Neural cell (in vitro differentiated cells): ENCODE measurements around the gene ANKS1B. TPM values are rescaled to one million over a fixed set of nuclear protein-coding genes. Genes with fewer than 3 reads are reported as not detected.

Experiments
- H2AFZ ChIP-seq: fragments of 200-600, 300-800 bp; sonication (generic), shearing (Covaris generic); 2 replicates; pipeline ENCODE4 v1.6.0; 2014; ENCODE audit warnings: low read depth, mild to moderate bottlenecking, antibody characterized with exemption, low read length, moderate library complexity
- H3F3A ChIP-seq: fragments of 200-600 bp; shearing (Covaris generic); 2 replicates; pipeline ENCODE4 v1.6.1; 2016; ENCODE audit warnings: mild to moderate bottlenecking, moderate library complexity, mixed read lengths, antibody characterized with exemption, low read length; ENCODE audit not compliant: insufficient read depth, poor library complexity, severe bottlenecking
- H3K27ac ChIP-seq: fragments of 200-600, 300-800 bp; sonication (generic), shearing (Covaris generic); 2 replicates; pipeline ENCODE4 v1.5.1; 2014; ENCODE audit warnings: mild to moderate bottlenecking, low read length, moderate library complexity
- H3K27me3 ChIP-seq: fragments of 300-800, 200-600 bp; sonication (generic), shearing (Covaris generic); 2 replicates; pipeline ENCODE4 v1.6.0; 2014; ENCODE audit warnings: mild to moderate bottlenecking, low read depth, low read length, moderate library complexity; ENCODE audit not compliant: insufficient read depth
- H3K36me3 ChIP-seq: fragments of 300-800, 200-600 bp; sonication (generic), shearing (Covaris generic); 2 replicates; pipeline ENCODE4 v1.5.1; 2014; ENCODE audit warnings: mild to moderate bottlenecking, antibody characterized with exemption, low read length, moderate library complexity; ENCODE audit not compliant: insufficient read depth
- H3K4me2 ChIP-seq: fragments of 300-800, 200-600 bp; sonication (generic), shearing (Covaris generic); 2 replicates; pipeline ENCODE4 v1.6.0; 2014; ENCODE audit warnings: mild to moderate bottlenecking, low read length
- H3K4me3 ChIP-seq: fragments of 300-800, 200-600 bp; sonication (generic), shearing (Covaris generic); 2 replicates; pipeline ENCODE4 v1.5.1; 2014; ENCODE audit warnings: mild to moderate bottlenecking, low read length, moderate library complexity
- H3K79me2 ChIP-seq: fragments of 200-600 bp; shearing (Covaris generic); replicated peaks from 2 replicates; pipeline ENCODE4 v1.6.0; 2014; ENCODE audit warnings: mild to moderate bottlenecking, low read length, moderate library complexity; ENCODE audit not compliant: insufficient read depth
- H3K9ac ChIP-seq: fragments of 300-800, 200-600 bp; sonication (generic), shearing (Covaris generic); 2 replicates; pipeline ENCODE4 v1.6.1; 2016; ENCODE audit warnings: mild to moderate bottlenecking, low read length, mixed read lengths
- H3K9me2 ChIP-seq: fragments of 200-600 bp; shearing (Covaris generic); 2 replicates; pipeline ENCODE4 v1.6.1; 2016; ENCODE audit warnings: mild to moderate bottlenecking, low read length, mixed read lengths; ENCODE audit not compliant: insufficient read depth
- H3K9me3 ChIP-seq: fragments of 200-600, 300-800 bp; sonication (generic), shearing (Covaris generic); 2 replicates; pipeline ENCODE4 v1.6.1; 2016; ENCODE audit warnings: mild to moderate bottlenecking, mixed run types, low read length, moderate library complexity, mixed read lengths
- H4K20me1 ChIP-seq: fragments of 200-600 bp; shearing (Covaris generic); 2 replicates; pipeline ENCODE4 v1.6.1; 2016; ENCODE audit warnings: mild to moderate bottlenecking, mixed run types; ENCODE audit not compliant: insufficient read depth
- CTCF ChIP-seq: fragments of 450-650 bp; IDR thresholded peaks from 2 replicates; pipeline ENCODE4 v1.5.1; 2014; ENCODE audit warnings: antibody characterized with exemption, mild to moderate bottlenecking, moderate library complexity; ENCODE audit not compliant: poor library complexity, severe bottlenecking
- EZH2 ChIP-seq: fragments of 200-600, 300-800 bp; shearing (Covaris generic), sonication (generic); IDR thresholded peaks from 2 replicates; pipeline ENCODE4 v1.6.1; 2014; ENCODE audit warnings: antibody characterized with exemption, low read length, borderline replicate concordance, mild to moderate bottlenecking; ENCODE audit not compliant: insufficient read depth, poor library complexity, severe bottlenecking
- MXI1 ChIP-seq: fragments of 450-650 bp; conservative IDR thresholded peaks from 2 replicates; pipeline ENCODE4 v1.6.1; 2014; ENCODE audit warnings: antibody characterized with exemption, mild to moderate bottlenecking; ENCODE audit not compliant: poor library complexity, severe bottlenecking
- POLR2AphosphoS5 ChIP-seq: IDR thresholded peaks from 2 replicates; pipeline ENCODE4 v1.6.1; 2012
- RAD21 ChIP-seq: fragments of 450-650 bp; conservative IDR thresholded peaks from 2 replicates; pipeline ENCODE4 v1.6.1; 2014; ENCODE audit warnings: antibody characterized with exemption, mild to moderate bottlenecking, moderate library complexity
- REST ChIP-seq: IDR thresholded peaks from 2 replicates; pipeline ENCODE4 v1.6.1; 2012; ENCODE audit warnings: borderline replicate concordance
- SMC3 ChIP-seq: fragments of 450-650 bp; conservative IDR thresholded peaks from 2 replicates; pipeline ENCODE4 v1.6.1; 2014; ENCODE audit warnings: antibody characterized with exemption, mild to moderate bottlenecking, moderate library complexity; ENCODE audit not compliant: poor library complexity
- TAF1 ChIP-seq: IDR thresholded peaks from 2 replicates; pipeline ENCODE4 v1.6.1; 2012; ENCODE audit warnings: low read depth
- polyA plus RNA-seq: library from polyadenylated mRNA; depleted of rRNA; stranded (reverse); fragments of >200 nt; gene quantifications from 2 replicates; pipeline ENCODE4 v1.2.3, GENCODE V29; 2014

The ANKS1B gene
- polyA plus RNA-seq, 1 donor from 2014 or later: 65.6 TPM

GRCh38 chr12:99439399-99439798 is 545.3 kb downstream of the ANKS1B start:
- Histone ChIP-seq H3K9me3 (peaks cover 3% of the 10 kb centered on the region), H3K4me2 (no peak overlapping the region), H2AFZ (no peak overlapping the region), H3K36me3 (no peaks in the 10 kb centered on the region), H3K27me3 (no peaks in the 10 kb centered on the region), H3K79me2 (no peaks in the 10 kb centered on the region), H3K9ac (no peak overlapping the region), H3K9me2 (no peaks in the 10 kb centered on the region), H3K27ac (no peak overlapping the region), H3F3A (no peaks in the 10 kb centered on the region), H4K20me1 (no peaks in the 10 kb centered on the region), H3K4me3 (no peak overlapping the region)
- TF ChIP-seq RAD21: no peak
- TF ChIP-seq MXI1: no peak
- TF ChIP-seq POLR2AphosphoS5: no peak
- no peak for TF ChIP-seq CTCF
- no peak for TF ChIP-seq SMC3

GRCh38 chr12:99436584-99436983 is 548.2 kb downstream of the ANKS1B start:
- no peak overlapping the region for H3K4me2 ChIP-seq
- no peaks in the 10 kb centered on the region for H4K20me1 ChIP-seq
- H3K79me2 ChIP-seq: no peaks in the 10 kb centered on the region
- H3K9me3 ChIP-seq: peaks cover 3% of the 10 kb centered on the region
- H3K27ac ChIP-seq: no peak overlapping the region
- TF ChIP-seq EZH2: no peak
- TF ChIP-seq RAD21: no peak
- TF ChIP-seq TAF1: no peak
- no peak for TF ChIP-seq POLR2AphosphoS5
- no peak for TF ChIP-seq CTCF
- no peak for TF ChIP-seq MXI1
- H3K36me3 ChIP-seq: no peaks in the 10 kb centered on the region
- no peak overlapping the region for H2AFZ ChIP-seq
- no peaks in the 10 kb centered on the region for H3K27me3 ChIP-seq
- H3K9me2 ChIP-seq: no peaks in the 10 kb centered on the region
- no peak overlapping the region for H3K4me3 ChIP-seq
- H3K9ac ChIP-seq: no peak overlapping the region
- H3F3A ChIP-seq: no peaks in the 10 kb centered on the region

GRCh38 chr12:99435095-99435791 is 549.5 kb downstream of the ANKS1B start:
- no peak overlapping the region for H3K4me2 ChIP-seq
- no peaks in the 10 kb centered on the region for H3F3A ChIP-seq
- TF ChIP-seq MXI1: no peak
- no peak for TF ChIP-seq TAF1
- TF ChIP-seq EZH2: no peak
- TF ChIP-seq POLR2AphosphoS5: no peak
- TF ChIP-seq SMC3: no peak
- TF ChIP-seq REST: no peak
- TF ChIP-seq CTCF: no peak
- no peaks in the 10 kb centered on the region for H3K9me2 ChIP-seq
- no peak overlapping the region for H2AFZ ChIP-seq
- no peak overlapping the region for H3K27ac ChIP-seq
- H3K79me2 ChIP-seq: no peaks in the 10 kb centered on the region
- no peaks in the 10 kb centered on the region for H3K27me3 ChIP-seq
- H3K9ac ChIP-seq: no peak overlapping the region
- H3K9me3 ChIP-seq: peaks cover 3% of the 10 kb centered on the region
- no peaks in the 10 kb centered on the region for H3K36me3 ChIP-seq
- no peaks in the 10 kb centered on the region for H4K20me1 ChIP-seq
- no peak overlapping the region for H3K4me3 ChIP-seq
